ENCODE measurements around the gene RAB37. TPM values are rescaled to one million over a fixed set of nuclear protein-coding genes. Genes with fewer than 3 reads are reported as not detected.

The RAB37 gene
- total and polyA plus RNA-seq, 12 donors, result 0.39 to 6.6 (median 2.7) TPM

DNA sequence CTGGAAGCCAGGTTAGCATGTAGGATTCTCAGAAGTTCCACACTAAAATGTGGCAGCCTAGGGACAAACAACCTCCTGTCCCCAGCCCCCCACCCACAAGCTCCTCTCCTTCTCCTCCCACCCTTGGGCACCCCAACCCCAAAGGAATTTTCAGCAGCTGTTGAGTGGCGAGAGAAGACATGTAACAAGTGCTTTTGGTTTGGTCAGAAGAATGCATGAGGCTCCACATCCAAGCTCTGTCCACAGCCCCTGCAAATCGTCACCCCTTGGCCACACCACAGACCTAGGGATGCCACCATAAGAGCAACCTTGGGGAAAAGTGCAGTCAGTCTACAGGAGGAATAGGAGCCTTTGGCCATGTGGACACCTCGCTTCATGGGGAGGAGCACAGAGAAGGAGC lies 11.9 kb upstream of the RAB37 start:
- TF ChIP-seq, protein P1, sequence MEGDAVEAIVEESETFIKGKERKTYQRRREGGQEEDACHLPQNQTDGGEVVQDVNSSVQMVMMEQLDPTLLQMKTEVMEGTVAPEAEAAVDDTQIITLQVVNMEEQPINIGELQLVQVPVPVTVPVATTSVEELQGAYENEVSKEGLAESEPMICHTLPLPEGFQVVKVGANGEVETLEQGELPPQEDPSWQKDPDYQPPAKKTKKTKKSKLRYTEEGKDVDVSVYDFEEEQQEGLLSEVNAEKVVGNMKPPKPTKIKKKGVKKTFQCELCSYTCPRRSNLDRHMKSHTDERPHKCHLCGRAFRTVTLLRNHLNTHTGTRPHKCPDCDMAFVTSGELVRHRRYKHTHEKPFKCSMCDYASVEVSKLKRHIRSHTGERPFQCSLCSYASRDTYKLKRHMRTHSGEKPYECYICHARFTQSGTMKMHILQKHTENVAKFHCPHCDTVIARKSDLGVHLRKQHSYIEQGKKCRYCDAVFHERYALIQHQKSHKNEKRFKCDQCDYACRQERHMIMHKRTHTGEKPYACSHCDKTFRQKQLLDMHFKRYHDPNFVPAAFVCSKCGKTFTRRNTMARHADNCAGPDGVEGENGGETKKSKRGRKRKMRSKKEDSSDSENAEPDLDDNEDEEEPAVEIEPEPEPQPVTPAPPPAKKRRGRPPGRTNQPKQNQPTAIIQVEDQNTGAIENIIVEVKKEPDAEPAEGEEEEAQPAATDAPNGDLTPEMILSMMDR (IDR thresholded peaks at IDR 0.05), result no peak
- no peak for TF ChIP-seq POLR2A (IDR thresholded peaks at IDR 0.05)
- Histone ChIP-seq H3K27me3 (no peaks in the 10 kb centered on the region), H3K9me3 (replicated peaks in 1 of 3) (no peaks in the 10 kb centered on the region), H3K4me3 (no peak overlapping the region), H3K27ac (no peak overlapping the region), H3K36me3 (replicated peaks in 1 of 2) (no peaks in the 10 kb centered on the region), H3K4me1 (replicated peaks in 1 of 2) (no peaks in the 10 kb centered on the region)
- WGBS, 4 donors, result 78 to 96% (median 89%) methylated on average over 1 to 3 of the region's 3 CpGs
- intact Hi-C loops (cut with DNase I), result no loop called here
- DNase-seq, result no peak

- H3K36me3 ChIP-seq (replicated peaks in 1 of 2), result no peaks in the 10 kb centered on the region
- no peaks in the 10 kb centered on the region for H3K9me3 ChIP-seq (replicated peaks in 1 of 3)
- TF ChIP-seq, protein P1 (IDR thresholded peaks at IDR 0.05), result no peak
- no peak for TF ChIP-seq POLR2A (IDR thresholded peaks at IDR 0.05)
- 67 to 86% (median 83%) methylated on average over 3 of the region's 3 CpGs for WGBS, 4 donors
- DNase-seq, result no peak
- H3K27ac ChIP-seq, result no peak overlapping the region
- no peaks in the 10 kb centered on the region for H3K4me1 ChIP-seq (replicated peaks in 1 of 2)
- intact Hi-C loops (cut with DNase I), result no loop called here
- no peaks in the 10 kb centered on the region for H3K27me3 ChIP-seq
- H3K4me3 ChIP-seq, result no peak overlapping the region
These were observed 8.9 kb upstream of the RAB37 start for GRCh38 chr17:74728033-74728701.

- intact Hi-C loops (cut with DNase I), result no loop called here
- WGBS, 4 donors, result 71 to 85% (median 79%) methylated on average over 3 of the region's 3 CpGs
- no peak overlapping the region for H3K4me3 ChIP-seq
These were observed 8.4 kb upstream of the RAB37 start for GRCh38 chr17:74728702-74729075.

GRCh38 chr17:74729368-74729767 lies 7.7 kb upstream of the RAB37 start:
- no peaks in the 10 kb centered on the region for H3K9me3 ChIP-seq (replicated peaks in 1 of 3)
- H3K4me1 ChIP-seq (replicated peaks in 1 of 2), result no peaks in the 10 kb centered on the region
- DNase-seq, result no peak
- no peak overlapping the region for H3K4me3 ChIP-seq
- H3K27me3 ChIP-seq, result no peaks in the 10 kb centered on the region
- TF ChIP-seq, protein P1 (IDR thresholded peaks at IDR 0.05), result no peak
- no peak for TF ChIP-seq POLR2A (IDR thresholded peaks at IDR 0.05)
- no peaks in the 10 kb centered on the region for H3K36me3 ChIP-seq (replicated peaks in 1 of 2)
- WGBS, 4 donors, result 88 to 96% (median 94%) methylated on average over 3 to 5 of the region's 5 CpGs
- intact Hi-C loops (cut with DNase I), result no loop called here
- no peak overlapping the region for H3K27ac ChIP-seq

More at GRCh38 chr17:74728702-74729075, 8.4 kb upstream of the RAB37 start:
- DNase-seq, result no peak
- TF ChIP-seq, protein P1 (IDR thresholded peaks at IDR 0.05), result no peak
- TF ChIP-seq POLR2A (IDR thresholded peaks at IDR 0.05), result no peak
- Histone ChIP-seq H3K27me3 (no peaks in the 10 kb centered on the region), H3K36me3 (replicated peaks in 1 of 2) (no peaks in the 10 kb centered on the region), H3K27ac (no peak overlapping the region), H3K9me3 (replicated peaks in 1 of 3) (no peaks in the 10 kb centered on the region), H3K4me1 (replicated peaks in 1 of 2) (no peaks in the 10 kb centered on the region)

All from adrenal gland (tissue), 12 donors.